ENCODE results near the gene CHL1. TPM values are rescaled to one million over a fixed set of nuclear protein-coding genes. Genes with fewer than 3 reads are reported as not detected.

The CHL1 gene

GRCh38 chr3:453106-453505 is 256.5 kb downstream of the CHL1 start:
- no CpG with 5 or more reads among the region's 4 CpGs for WGBS (ENCODE audit: extremely low coverage, insufficient coverage, low lambda C conversion rate)
- H3K27me3 ChIP-seq (ENCODE audit: insufficient read depth, low read length, poor library complexity), result no peaks in the 10 kb centered on the region
- no peaks in the 10 kb centered on the region for H3K79me1 ChIP-seq (ENCODE audit: low read length)

DNA sequence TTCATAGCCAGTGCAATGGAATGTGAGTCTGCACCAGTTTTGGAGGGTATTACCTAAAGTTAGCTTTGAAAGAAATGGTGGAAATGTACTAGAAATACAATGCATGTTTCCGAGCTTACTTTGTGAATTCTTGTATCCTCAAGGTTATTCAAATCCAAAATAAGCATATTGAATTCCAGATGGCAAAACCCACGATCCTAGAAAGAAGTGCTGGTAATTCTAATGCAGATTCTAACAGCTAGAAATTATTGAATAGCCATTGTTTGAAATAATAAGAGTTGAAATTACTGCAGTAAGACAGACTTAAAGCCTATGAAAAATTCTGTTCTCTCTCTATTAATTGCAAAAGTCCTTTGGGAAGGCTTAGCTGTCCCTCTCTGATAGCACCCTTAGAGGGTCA is 258.4 kb downstream of the CHL1 start:
- Histone ChIP-seq H3K27ac (ENCODE audit: low read depth, low read length) (no peak overlapping the region), H3K4me3 (ENCODE audit: low read length) (no peak overlapping the region), H3K18ac (ENCODE audit: low read length) (no peak overlapping the region), H2AK5ac (ENCODE audit: low read length) (no peak overlapping the region), H2BK15ac (replicated peaks; ENCODE audit: low read depth) (no peak overlapping the region), H3K27me3 (ENCODE audit: insufficient read depth, low read length, poor library complexity) (no peaks in the 10 kb centered on the region), H2BK120ac (ENCODE audit: low read depth, low read length) (no peak overlapping the region), H2BK5ac (ENCODE audit: low read length) (no peak overlapping the region), H3K79me2 (ENCODE audit: control insufficient read depth, insufficient read depth, low read length) (no peaks in the 10 kb centered on the region), H3K9ac (ENCODE audit: low read length) (no peak overlapping the region), H3K4ac (ENCODE audit: low read depth, low read length) (no peak overlapping the region), H4K5ac (ENCODE audit: low read length) (no peak overlapping the region), H3K4me1 (ENCODE audit: control insufficient read depth, low read depth, low read length) (no peaks in the 10 kb centered on the region), H4K8ac (ENCODE audit: low read depth, low read length) (no peak overlapping the region), H3K56ac (ENCODE audit: low read length) (no peak overlapping the region), H3K23ac (ENCODE audit: low read length) (no peak overlapping the region), H3K4me2 (ENCODE audit: low read length) (no peak overlapping the region), H3K79me1 (ENCODE audit: low read length) (no peaks in the 10 kb centered on the region), H3K36me3 (ENCODE audit: control insufficient read depth, insufficient read depth, low read length) (no peaks in the 10 kb centered on the region)
- WGBS (ENCODE audit: extremely low coverage, insufficient coverage, low lambda C conversion rate), result no CpG with 5 or more reads among the region's 2 CpGs
- no peak for DNase-seq

More at GRCh38 chr3:453106-453505, 256.5 kb downstream of the CHL1 start:
- H2BK120ac ChIP-seq (ENCODE audit: low read depth, low read length), result no peak overlapping the region
- H3K79me2 ChIP-seq (ENCODE audit: control insufficient read depth, insufficient read depth, low read length), result no peaks in the 10 kb centered on the region
- no peak overlapping the region for H2BK5ac ChIP-seq (ENCODE audit: low read length)
- no peak overlapping the region for H4K5ac ChIP-seq (ENCODE audit: low read length)
- no peak overlapping the region for H3K18ac ChIP-seq (ENCODE audit: low read length)
- no peak overlapping the region for H3K9ac ChIP-seq (ENCODE audit: low read length)
- H3K4me1 ChIP-seq (ENCODE audit: control insufficient read depth, low read depth, low read length), result no peaks in the 10 kb centered on the region
- H2AK5ac ChIP-seq (ENCODE audit: low read length), result no peak overlapping the region
- H4K8ac ChIP-seq (ENCODE audit: low read depth, low read length), result no peak overlapping the region
- no peak overlapping the region for H3K23ac ChIP-seq (ENCODE audit: low read length)
- H3K56ac ChIP-seq (ENCODE audit: low read length), result no peak overlapping the region
- no peak overlapping the region for H2BK15ac ChIP-seq (replicated peaks; ENCODE audit: low read depth)
- H3K4me2 ChIP-seq (ENCODE audit: low read length), result no peak overlapping the region
- H3K36me3 ChIP-seq (ENCODE audit: control insufficient read depth, insufficient read depth, low read length), result no peaks in the 10 kb centered on the region
- no peak overlapping the region for H3K4me3 ChIP-seq (ENCODE audit: low read length)
- no peak overlapping the region for H3K4ac ChIP-seq (ENCODE audit: low read depth, low read length)
- H3K27ac ChIP-seq (ENCODE audit: low read depth, low read length), result no peak overlapping the region
- no peak for DNase-seq

GRCh38 chr3:458124-458523 is 261.6 kb downstream of the CHL1 start:
- Histone ChIP-seq H3K56ac (ENCODE audit: low read length) (no peak overlapping the region), H3K9ac (ENCODE audit: low read length) (no peak overlapping the region), H3K4me3 (ENCODE audit: low read length) (no peak overlapping the region), H3K79me2 (ENCODE audit: control insufficient read depth, insufficient read depth, low read length) (no peaks in the 10 kb centered on the region), H4K5ac (ENCODE audit: low read length) (no peak overlapping the region), H3K27ac (ENCODE audit: low read depth, low read length) (no peak overlapping the region), H3K79me1 (ENCODE audit: low read length) (no peaks in the 10 kb centered on the region), H3K18ac (ENCODE audit: low read length) (no peak overlapping the region), H4K8ac (ENCODE audit: low read depth, low read length) (no peak overlapping the region), H3K4me1 (ENCODE audit: control insufficient read depth, low read depth, low read length) (no peaks in the 10 kb centered on the region), H3K27me3 (ENCODE audit: insufficient read depth, low read length, poor library complexity) (no peaks in the 10 kb centered on the region), H3K36me3 (ENCODE audit: control insufficient read depth, insufficient read depth, low read length) (no peaks in the 10 kb centered on the region), H2AK5ac (ENCODE audit: low read length) (no peak overlapping the region), H3K4ac (ENCODE audit: low read depth, low read length) (no peak overlapping the region), H2BK15ac (replicated peaks; ENCODE audit: low read depth) (no peak overlapping the region), H3K4me2 (ENCODE audit: low read length) (no peak overlapping the region), H2BK5ac (ENCODE audit: low read length) (no peak overlapping the region), H2BK120ac (ENCODE audit: low read depth, low read length) (no peak overlapping the region), H3K23ac (ENCODE audit: low read length) (no peak overlapping the region)
- DNase-seq, result no peak
- WGBS (ENCODE audit: extremely low coverage, insufficient coverage, low lambda C conversion rate), result no CpG with 5 or more reads among the region's 3 CpGs

- Histone ChIP-seq H3K4ac (ENCODE audit: low read depth, low read length) (no peak overlapping the region), H3K4me3 (ENCODE audit: low read length) (no peak overlapping the region), H3K9ac (ENCODE audit: low read length) (no peak overlapping the region), H2BK15ac (replicated peaks; ENCODE audit: low read depth) (no peak overlapping the region), H3K27ac (ENCODE audit: low read depth, low read length) (no peak overlapping the region), H2BK120ac (ENCODE audit: low read depth, low read length) (no peak overlapping the region), H2AK5ac (ENCODE audit: low read length) (no peak overlapping the region), H3K36me3 (ENCODE audit: control insufficient read depth, insufficient read depth, low read length) (no peaks in the 10 kb centered on the region), H3K79me2 (ENCODE audit: control insufficient read depth, insufficient read depth, low read length) (no peaks in the 10 kb centered on the region), H3K18ac (ENCODE audit: low read length) (no peak overlapping the region), H3K4me2 (ENCODE audit: low read length) (no peak overlapping the region), H3K23ac (ENCODE audit: low read length) (no peak overlapping the region), H2BK5ac (ENCODE audit: low read length) (no peak overlapping the region), H3K27me3 (ENCODE audit: insufficient read depth, low read length, poor library complexity) (no peaks in the 10 kb centered on the region), H3K56ac (ENCODE audit: low read length) (no peak overlapping the region), H3K4me1 (ENCODE audit: control insufficient read depth, low read depth, low read length) (no peaks in the 10 kb centered on the region), H4K5ac (ENCODE audit: low read length) (no peak overlapping the region), H4K8ac (ENCODE audit: low read depth, low read length) (no peak overlapping the region), H3K79me1 (ENCODE audit: low read length) (no peaks in the 10 kb centered on the region)
- no peak for DNase-seq
- WGBS (ENCODE audit: extremely low coverage, insufficient coverage, low lambda C conversion rate), result no CpG with 5 or more reads among the region's 8 CpGs
These were observed 262.2 kb downstream of the CHL1 start for GRCh38 chr3:458653-459310.

Small RNA genes lying within 50 kb of the gene (small RNA-seq; reads per million reads assigned to genes)
- not detected for gene RNU6-1194P (ENCODE audit: insufficient read depth)

Data from mesendoderm (in vitro differentiated cells).